ENCODE measurements around the gene GIT1. TPM values are rescaled to one million over a fixed set of nuclear protein-coding genes. Genes with fewer than 3 reads are reported as not detected.
A peak's percentile ranks its signal among the peaks of the same experiment; 100 is the strongest.

GIT1 gene
- total RNA-seq, 1 experiment from 2014 or later, result 46.5 TPM

DNA sequence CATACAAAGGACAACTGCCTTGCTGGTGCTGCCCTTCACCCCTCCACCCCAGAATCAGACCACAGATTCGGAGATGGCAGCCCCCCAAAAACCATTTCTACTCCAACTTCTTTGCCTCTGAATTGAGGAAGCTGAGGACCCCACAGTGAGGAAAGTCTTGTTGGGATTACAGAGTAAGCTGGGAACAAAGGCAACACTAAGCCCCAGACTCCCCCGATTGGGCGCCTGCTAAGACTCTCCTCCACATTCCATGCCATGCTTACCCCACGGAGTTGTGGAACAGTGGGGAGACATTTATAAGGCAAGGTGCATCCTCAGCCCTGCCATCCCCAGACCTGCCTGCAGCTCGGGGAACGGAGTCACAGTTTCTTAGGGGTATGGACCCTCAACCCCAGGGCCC, 1.9 kb downstream of the GIT1 start:
- intact Hi-C loops (cut with micrococcal nuclease; ENCODE audit: unreplicated experiment), result no loop called here
- H3K36me3 ChIP-seq (ENCODE audit: control insufficient read depth, insufficient read depth, low read length), result peaks cover 3% of the 10 kb centered on the region
- DNase-seq, result no peak
- Mint-ChIP-seq H3K27ac (ENCODE audit: unreplicated experiment) (no peak overlapping the region), H3K9me3 (ENCODE audit: unreplicated experiment) (no peaks in the 10 kb centered on the region), H3K27me3 (ENCODE audit: insufficient read depth, unreplicated experiment) (no peaks in the 10 kb centered on the region), H3K4me1 (ENCODE audit: low read depth, unreplicated experiment) (no peaks in the 10 kb centered on the region), H3K4me3 (ENCODE audit: unreplicated experiment) (peak overlapping the region; percentile 86), H3K36me3 (ENCODE audit: insufficient read depth, unreplicated experiment) (peaks cover 8% of the 10 kb centered on the region)
- no peaks in the 10 kb centered on the region for H3K27me3 ChIP-seq (replicated peaks; ENCODE audit: control insufficient read depth, insufficient read depth, low read length)
- no peak overlapping the region for H3K4me3 ChIP-seq (ENCODE audit: low read depth, low read length)
- POLR2A ChIA-PET, result no interaction called here
- TF ChIP-seq, protein P1, sequence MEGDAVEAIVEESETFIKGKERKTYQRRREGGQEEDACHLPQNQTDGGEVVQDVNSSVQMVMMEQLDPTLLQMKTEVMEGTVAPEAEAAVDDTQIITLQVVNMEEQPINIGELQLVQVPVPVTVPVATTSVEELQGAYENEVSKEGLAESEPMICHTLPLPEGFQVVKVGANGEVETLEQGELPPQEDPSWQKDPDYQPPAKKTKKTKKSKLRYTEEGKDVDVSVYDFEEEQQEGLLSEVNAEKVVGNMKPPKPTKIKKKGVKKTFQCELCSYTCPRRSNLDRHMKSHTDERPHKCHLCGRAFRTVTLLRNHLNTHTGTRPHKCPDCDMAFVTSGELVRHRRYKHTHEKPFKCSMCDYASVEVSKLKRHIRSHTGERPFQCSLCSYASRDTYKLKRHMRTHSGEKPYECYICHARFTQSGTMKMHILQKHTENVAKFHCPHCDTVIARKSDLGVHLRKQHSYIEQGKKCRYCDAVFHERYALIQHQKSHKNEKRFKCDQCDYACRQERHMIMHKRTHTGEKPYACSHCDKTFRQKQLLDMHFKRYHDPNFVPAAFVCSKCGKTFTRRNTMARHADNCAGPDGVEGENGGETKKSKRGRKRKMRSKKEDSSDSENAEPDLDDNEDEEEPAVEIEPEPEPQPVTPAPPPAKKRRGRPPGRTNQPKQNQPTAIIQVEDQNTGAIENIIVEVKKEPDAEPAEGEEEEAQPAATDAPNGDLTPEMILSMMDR (IDR thresholded peaks at IDR 0.05; ENCODE audit: insufficient read depth in 1 of 2, low read depth in 1 of 2, low read length in 1 of 2, severe bottlenecking in 1 of 2, unreplicated experiment in 1 of 2), result no peak
- H3K9me3 ChIP-seq, result no peaks in the 10 kb centered on the region
- CTCF ChIA-PET, result interaction anchor here (1.4 to 1.9 kb wide), 2 partner anchors 30 to 52 kb away, joined by 4 to 7 read pairs; no protein-coding TSS in a partner anchor
- BruUV-seq (replicated peaks), result no TSS peak
- peaks cover 25% of the 10 kb centered on the region for H3K4me1 ChIP-seq

DNA sequence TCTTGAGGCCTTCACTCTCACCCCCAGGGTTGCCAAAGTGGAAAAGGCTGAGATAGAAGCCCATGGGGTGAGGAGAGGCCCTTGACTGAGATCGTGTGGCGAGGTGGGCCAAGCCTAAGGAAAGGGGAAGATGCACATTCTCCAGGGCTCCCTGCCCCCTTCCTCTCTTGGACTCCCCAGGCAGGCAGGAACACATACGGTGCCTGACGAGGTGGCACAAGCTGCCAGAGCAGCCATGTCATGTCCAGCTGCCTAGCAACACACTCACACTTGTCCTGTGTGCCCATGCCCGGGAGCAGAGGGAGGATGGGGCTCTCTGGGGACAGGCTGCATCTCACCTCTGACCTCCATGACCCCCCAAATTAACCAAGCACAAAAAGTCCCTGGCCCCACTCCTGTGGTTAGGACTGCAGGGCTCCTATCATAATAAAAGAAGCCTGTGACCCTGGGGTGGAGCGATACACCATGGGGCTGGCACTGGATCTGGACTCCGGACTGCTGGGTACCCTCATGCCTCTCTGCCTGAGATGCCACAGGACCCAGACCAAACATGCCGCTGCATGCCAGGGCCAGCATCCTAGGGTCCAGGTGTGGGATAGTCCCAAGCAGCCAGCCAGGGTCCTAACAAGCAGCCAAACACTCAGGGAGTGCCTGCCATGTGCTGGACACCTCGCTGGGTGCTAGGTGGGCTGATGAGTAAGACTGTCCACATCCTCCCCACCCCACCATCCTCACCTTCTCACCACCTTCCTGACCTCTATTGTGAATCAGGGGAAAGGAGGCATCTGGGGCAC, 2.6 kb downstream of the GIT1 start:
- no peak for DNase-seq
- no peaks in the 10 kb centered on the region for H3K9me3 Mint-ChIP-seq (ENCODE audit: unreplicated experiment)
- Histone ChIP-seq H3K4me3 (ENCODE audit: low read depth, low read length) (no peak overlapping the region), H3K9me3 (no peaks in the 10 kb centered on the region), H3K27me3 (replicated peaks; ENCODE audit: control insufficient read depth, insufficient read depth, low read length) (no peaks in the 10 kb centered on the region), H3K36me3 (ENCODE audit: control insufficient read depth, insufficient read depth, low read length) (peaks cover 4% of the 10 kb centered on the region), H3K4me1 (peaks cover 18% of the 10 kb centered on the region)
- BruUV-seq (replicated peaks), result no TSS peak
- H3K27me3 Mint-ChIP-seq (ENCODE audit: insufficient read depth, unreplicated experiment), result no peaks in the 10 kb centered on the region
- ChIA-PET CTCF (no interaction called here), POLR2A (no interaction called here)
- H3K4me1 Mint-ChIP-seq (ENCODE audit: low read depth, unreplicated experiment), result no peaks in the 10 kb centered on the region
- H3K27ac Mint-ChIP-seq (ENCODE audit: unreplicated experiment), result no peak overlapping the region
- intact Hi-C loops (cut with micrococcal nuclease; ENCODE audit: unreplicated experiment), result no loop called here
- peaks cover 8% of the 10 kb centered on the region for H3K36me3 Mint-ChIP-seq (ENCODE audit: insufficient read depth, unreplicated experiment)
- H3K4me3 Mint-ChIP-seq (ENCODE audit: unreplicated experiment), result no peak overlapping the region
- TF ChIP-seq, protein P1 (IDR thresholded peaks at IDR 0.05; ENCODE audit: insufficient read depth in 1 of 2, low read depth in 1 of 2, low read length in 1 of 2, severe bottlenecking in 1 of 2, unreplicated experiment in 1 of 2), result no peak

DNA sequence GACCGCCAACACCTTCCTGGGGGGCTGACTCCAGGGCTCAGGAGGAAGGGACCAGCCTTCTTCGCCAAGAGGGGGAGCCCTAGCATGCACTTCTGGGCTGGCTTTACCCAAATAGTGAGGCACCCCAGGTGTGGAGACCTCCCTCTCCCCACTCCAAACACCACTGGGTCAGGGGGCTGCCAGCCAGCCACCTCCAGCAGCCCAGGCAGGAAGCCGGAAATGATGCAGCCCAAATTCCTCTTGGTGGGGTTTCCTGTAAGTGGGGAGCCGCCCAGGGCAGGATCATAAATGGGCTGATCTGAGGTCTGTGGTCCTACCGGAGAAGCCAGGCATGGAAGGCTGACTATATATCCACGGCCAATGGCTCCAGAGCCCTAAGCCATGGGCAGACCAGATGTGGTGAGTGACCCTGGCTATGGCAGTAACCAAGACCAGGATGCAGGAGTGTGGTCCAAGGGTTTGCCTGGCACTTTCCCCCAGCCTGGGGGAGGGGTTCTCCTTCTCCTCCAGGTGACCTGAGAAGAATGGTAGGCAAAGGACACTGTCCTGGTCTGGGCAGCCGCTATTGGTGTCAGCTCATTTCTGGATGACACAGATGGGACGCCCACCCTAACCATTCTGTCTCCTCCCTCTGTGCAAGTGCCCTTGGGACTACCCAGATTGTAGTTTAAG, 4.2 kb downstream of the GIT1 start:
- intact Hi-C loops (cut with micrococcal nuclease; ENCODE audit: unreplicated experiment), result no loop called here

More for the DNA sequence above, 4.2 kb downstream of the GIT1 start:
- Histone ChIP-seq H3K4me3 (ENCODE audit: low read depth, low read length) (no peak overlapping the region), H3K36me3 (ENCODE audit: control insufficient read depth, insufficient read depth, low read length) (peaks cover 4% of the 10 kb centered on the region), H3K27me3 (replicated peaks; ENCODE audit: control insufficient read depth, insufficient read depth, low read length) (no peaks in the 10 kb centered on the region), H3K4me1 (peaks cover 13% of the 10 kb centered on the region), H3K9me3 (no peaks in the 10 kb centered on the region)
- no peaks in the 10 kb centered on the region for H3K27me3 Mint-ChIP-seq (ENCODE audit: insufficient read depth, unreplicated experiment)
- BruUV-seq (replicated peaks), result no TSS peak
- no peaks in the 10 kb centered on the region for H3K9me3 Mint-ChIP-seq (ENCODE audit: unreplicated experiment)
- no peak for DNase-seq
- ChIA-PET CTCF (interaction anchor here (1.3 kb wide), 1 partner anchor 29 kb away, joined by 4 read pairs; no protein-coding TSS in a partner anchor), POLR2A (interaction anchor here (0.6 kb wide), 1 partner anchor 12 kb away, joined by 4 read pairs; no protein-coding TSS in a partner anchor)
- H3K4me1 Mint-ChIP-seq (ENCODE audit: low read depth, unreplicated experiment), result no peaks in the 10 kb centered on the region
- no peak overlapping the region for H3K27ac Mint-ChIP-seq (ENCODE audit: unreplicated experiment)
- TF ChIP-seq, protein P1 (IDR thresholded peaks at IDR 0.05; ENCODE audit: insufficient read depth in 1 of 2, low read depth in 1 of 2, low read length in 1 of 2, severe bottlenecking in 1 of 2, unreplicated experiment in 1 of 2), result no peak
- no peak overlapping the region for H3K4me3 Mint-ChIP-seq (ENCODE audit: unreplicated experiment)
- peaks cover 8% of the 10 kb centered on the region for H3K36me3 Mint-ChIP-seq (ENCODE audit: insufficient read depth, unreplicated experiment)
